HepG2 (cell line): Measurements from ENCODE around the gene POLDIP3. TPM values are rescaled to one million over a fixed set of nuclear protein-coding genes. Genes with fewer than 3 reads are reported as not detected.

Experiments used
- ATAC-seq: fragments of 200-7000 bp; cut with Tn5 transposase; 3 replicates; pipeline ENCODE4 v1.9.1; 2020; ENCODE audit warnings: mild to moderate bottlenecking, moderate library complexity
- BruUV-seq: library from RNA; stranded (reverse); fragments of 400-500 nt; replicated peaks from 2 replicates; lab custom pipeline; 2021; lab: Mats Ljungman, UMichigan
- CTCF ChIA-PET: fragments of 300-600 bp; formaldehyde crosslinking; extraction: SDS; loops from one replicate; lab custom pipeline; 2021; ENCODE audit warnings: low total read pairs, inconsistent platforms, low intra/inter-chr PET ratio; lab: Yijun Ruan, JAX
- POLR2A ChIA-PET: fragments of 350-600 bp; sonication (Branson Sonifier 250); formaldehyde crosslinking; loops from one replicate; lab custom pipeline; 2020; ENCODE audit warnings: antibody characterized with exemption, inconsistent platforms; lab: Yijun Ruan, JAX
- DNase-seq: peaks from one replicate; pipeline ENCODE4 v3.0.0-alpha.2; 2015; ENCODE audit warnings: low spot score
- FAIRE-seq: peaks from 3 replicates; lab custom pipeline; 2011; peaks lifted over from hg19 to GRCh38; lab: Jason Lieb, UNC
- H2AFZ ChIP-seq: one replicate; pipeline ENCODE4 v1.6.1; 2011; ENCODE audit warnings: low read length, inconsistent platforms
- H3K27ac ChIP-seq: fragments of 300-600 bp; 3 replicates; pipeline ENCODE4 v1.8.0; 2011; ENCODE audit warnings: mixed run types, mild to moderate bottlenecking, mixed read lengths, low read length, inconsistent platforms; ENCODE audit not compliant: insufficient read depth; ENCODE audit errors: extremely low read length
- H3K27me3 ChIP-seq, 2 experiments: fragments of 200-600 bp in 1 of 2; 2 replicates in 1 of 2; 3 replicates in 1 of 2; pipeline versions ENCODE4 v1.6.0 to v1.8.0; 2011; ENCODE audit warnings: low read length in 2 of 2, mild to moderate bottlenecking in 2 of 2, moderate library complexity in 2 of 2, inconsistent platforms in 1 of 2; ENCODE audit not compliant: insufficient read depth in 2 of 2, control insufficient read depth in 1 of 2
- H3K36me3 ChIP-seq, 2 experiments: fragments of 200-600 bp in 1 of 2; replicated peaks in 1 of 2; 2 replicates in 1 of 2; 3 replicates in 1 of 2; pipeline versions ENCODE4 v1.5.1 to v1.8.0; 2011; ENCODE audit warnings: low read length in 2 of 2, inconsistent platforms in 1 of 2; ENCODE audit not compliant: insufficient read depth in 2 of 2, control insufficient read depth in 1 of 2
- H3K4me1 ChIP-seq: 2 replicates; pipeline ENCODE4 v1.5.1; 2012; ENCODE audit warnings: low read length, inconsistent platforms; ENCODE audit not compliant: insufficient read depth
- H3K4me2 ChIP-seq: 2 replicates; pipeline ENCODE4 v1.6.0; 2011; ENCODE audit warnings: low read depth, low read length, inconsistent platforms
- H3K4me3 ChIP-seq, 3 experiments: fragments of 200-600 bp in 1 of 3; sonication (generic), shearing (Covaris generic) in 1 of 3; replicated peaks in 1 of 3; 2 replicates each; pipeline ENCODE4 v1.5.1; 2011 to 2016; ENCODE audit warnings: low read length in 3 of 3, inconsistent platforms in 2 of 3, low read depth in 2 of 3, mild to moderate bottlenecking in 2 of 3, control low read depth in 1 of 3, mixed read lengths in 1 of 3; ENCODE audit not compliant: insufficient read depth in 1 of 3
- H3K79me2 ChIP-seq: one replicate; pipeline ENCODE4 v1.6.1; 2011; ENCODE audit warnings: low read length, inconsistent platforms; ENCODE audit not compliant: insufficient read depth
- H3K9ac ChIP-seq: 2 replicates; pipeline ENCODE4 v1.6.0; 2011; ENCODE audit warnings: mild to moderate bottlenecking, low read depth, low read length, inconsistent platforms; ENCODE audit not compliant: insufficient read depth
- H3K9me3 ChIP-seq: 2 replicates; pipeline ENCODE4 v1.5.1; 2012; ENCODE audit warnings: mild to moderate bottlenecking, low read length
- H4K20me1 ChIP-seq: 2 replicates; pipeline ENCODE4 v1.6.0; 2011; ENCODE audit warnings: inconsistent platforms, mild to moderate bottlenecking, low read length, moderate library complexity; ENCODE audit not compliant: insufficient read depth
- CEBPG ChIP-seq: IDR thresholded peaks from 2 replicates; pipeline ENCODE4 v1.6.1; 2016
- HNRNPK ChIP-seq: fragments of 200-400 bp; formaldehyde crosslinking; IDR thresholded peaks from 2 replicates; pipeline ENCODE4 v1.6.1; 2018; ENCODE audit warnings: low read length, low read depth, moderate library complexity, mild to moderate bottlenecking; ENCODE audit not compliant: poor library complexity, severe bottlenecking
- KDM2A ChIP-seq: sonication (generic); formaldehyde crosslinking; IDR thresholded peaks from 2 replicates; pipeline ENCODE4 v1.4.0; 2020; ENCODE audit warnings: low read depth, missing genetic modification reagents, borderline replicate concordance
- MAZ ChIP-seq, 2 experiments: sonication (generic) in 1 of 2; formaldehyde crosslinking in 1 of 2; IDR thresholded peaks; 2 replicates each; pipeline versions ENCODE4 v1.5.0 to v1.6.1; 2012 to 2020; ENCODE audit warnings: low read depth in 2 of 2, mild to moderate bottlenecking in 2 of 2, borderline replicate concordance in 1 of 2, improper control_type of control experiment in 1 of 2, low read length in 1 of 2, missing genetic modification reagents in 1 of 2, moderate library complexity in 1 of 2
- ZNF337 ChIP-seq: sonication (generic); formaldehyde crosslinking; IDR thresholded peaks from 2 replicates; pipeline ENCODE4 v1.5.1; 2020; ENCODE audit warnings: missing genetic modification reagents, low read depth, mild to moderate bottlenecking, borderline replicate concordance
- ZNF839 ChIP-seq: sonication (generic); formaldehyde crosslinking; IDR thresholded peaks from 2 replicates; pipeline ENCODE4 v1.4.0; 2020; ENCODE audit warnings: missing genetic modification reagents, mild to moderate bottlenecking, borderline replicate concordance
- WGBS: methylation state at CpG from one replicate; pipeline ENCODE4 v1.1.6; 2017; ENCODE audit warnings: low lambda C conversion rate; 5-methylcytosine and 5-hydroxymethylcytosine counted together
- in situ Hi-C: cut with HindIII; loops from 2 replicates; pipeline ENCODE4 v1.10.0; 2017; ENCODE audit warnings: low pct_unique_long_range_greater_than_20kb; ENCODE audit not compliant: extremely low pct_ligation_motif_present
- intact Hi-C: fragments of 100-400 bp; cut with micrococcal nuclease; formaldehyde crosslinking; loops from one replicate; pipeline ENCODE4 v1.10.0; 2022; ENCODE audit not compliant: unreplicated experiment
- polyA plus RNA-seq, 8 experiments: library from polyadenylated mRNA; depleted of rRNA in 3 of 8; stranded (reverse) in 7 of 8; unstranded in 1 of 8; fragments of >200 nt; fragmentation: Illumina TruSeq in 4 of 8; extraction: Trizol in 4 of 8; gene quantifications; 2 replicates each; pipeline versions ENCODE4 v1.2.1 to v1.2.3, GENCODE V29; 2011 to 2016; ENCODE audit warnings: low read depth in 4 of 8, missing spikeins in 1 of 8, mixed read lengths in 1 of 8; ENCODE audit not compliant: insufficient read depth in 1 of 8
- total RNA-seq, 5 experiments: library from RNA; depleted of rRNA; stranded (reverse); fragments of >200 nt; fragmentation: Illumina TruSeq; extraction: Trizol; gene quantifications; 2 replicates each; pipeline ENCODE4 v1.2.3, GENCODE V29; 2016; ENCODE audit warnings: low read depth in 1 of 5

Gene POLDIP3
- total and polyA plus RNA-seq, 2 of the 13 experiments (the other 11 are each of a cell fraction or from before 2014, with no cell fraction given) = 45.8 to 47.4 TPM

DNA sequence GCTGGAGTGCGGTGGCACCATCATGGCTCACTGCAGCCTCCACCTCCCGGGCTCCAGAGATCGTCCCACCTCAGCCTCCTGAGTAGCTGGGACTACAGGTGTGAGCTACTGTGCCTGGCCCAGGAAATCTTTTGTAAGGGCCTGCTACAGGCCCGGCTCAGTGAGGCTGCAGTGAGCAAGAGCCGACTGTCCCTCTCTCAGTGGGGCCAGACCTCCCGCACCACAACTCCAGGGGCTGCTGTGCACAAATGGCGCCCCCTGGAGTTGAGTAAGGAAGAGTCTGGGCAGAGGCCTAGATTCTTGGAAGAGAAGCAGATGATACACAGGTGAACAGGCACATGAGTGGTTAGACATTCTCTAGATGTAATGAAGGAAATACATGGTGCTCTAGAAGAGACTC, 53.9 kb downstream of the POLDIP3 start (continued):
- TF ChIP-seq KDM2A = peak; percentile 36; the same call in 1 of the 2 replicates
- TF ChIP-seq ZNF839 (CRISPR knock-in tag) = no peak
- TF ChIP-seq, all 625 proteins: peak for 8

GRCh38 chr22:42560381-42560780, 54.3 kb downstream of the POLDIP3 start:
- no TSS peak for BruUV-seq
- no peak for DNase-seq
- no peak overlapping the region for H3K9ac ChIP-seq
- in situ Hi-C loops = no loop called here
- ChIA-PET POLR2A (interaction anchor here (1.9 kb wide), 1 partner anchor 54 kb away, joined by 6 read pairs; the partner anchor contains the start of gene POLDIP3), CTCF (no interaction called here)
- no peak overlapping the region for H3K4me2 ChIP-seq
- TF ChIP-seq ZNF337 (CRISPR knock-in tag) (no peak), CEBPG (CRISPR knock-in tag) (no peak), MAZ (IDR thresholded peaks at IDR 0.05; ENCODE audit: borderline replicate concordance, low read depth, low read length) (no peak), MAZ (CRISPR knock-in tag; IDR thresholded peaks at IDR 0.05; ENCODE audit: low read depth) (no peak), HNRNPK (no peak)
- intact Hi-C loops = no loop called here
- H3K27ac ChIP-seq = no peak overlapping the region
- H3K4me3 ChIP-seq = no peak overlapping the region
- FAIRE-seq = no peak
- no peaks in the 10 kb centered on the region for H3K79me2 ChIP-seq
- H2AFZ ChIP-seq = no peak overlapping the region
- H3K36me3 ChIP-seq = no peaks in the 10 kb centered on the region
- peaks cover 33% of the 10 kb centered on the region for H3K4me1 ChIP-seq
- 79% methylated on average over 5 of the region's 8 CpGs for WGBS
- no peaks in the 10 kb centered on the region for H3K27me3 ChIP-seq
- no peak for ATAC-seq
- no peaks in the 10 kb centered on the region for H3K9me3 ChIP-seq
- no peaks in the 10 kb centered on the region for H4K20me1 ChIP-seq
